Osteoblast (primary cell): ENCODE results near the gene CCNYL1. TPM values are rescaled to one million over a fixed set of nuclear protein-coding genes. Genes with fewer than 3 reads are reported as not detected.

Source experiments
- DNase-seq: peaks from one replicate; pipeline ENCODE4 v3.0.0; 2011; ENCODE audit warnings: low spot score, mixed read lengths; ENCODE audit not compliant: insufficient read length; ENCODE audit errors: missing footprints
- H2AFZ ChIP-seq: 2 replicates; pipeline ENCODE4 v1.6.0; 2011; ENCODE audit warnings: mild to moderate bottlenecking, low read length
- H3K27ac ChIP-seq: 2 replicates; pipeline ENCODE4 v1.5.1; 2011; ENCODE audit warnings: mild to moderate bottlenecking, low read depth, low read length, moderate library complexity
- H3K27me3 ChIP-seq: 2 replicates; pipeline ENCODE4 v1.6.0; 2012; ENCODE audit warnings: mild to moderate bottlenecking, control low read depth, inconsistent platforms, low read length, moderate library complexity; ENCODE audit not compliant: insufficient read depth
- H3K36me3 ChIP-seq: 2 replicates; pipeline ENCODE4 v1.5.1; 2011; ENCODE audit warnings: mild to moderate bottlenecking, low read length, control low read depth, moderate library complexity; ENCODE audit not compliant: insufficient read depth
- H3K4me1 ChIP-seq: 2 replicates; pipeline ENCODE4 v1.5.1; 2011; ENCODE audit warnings: mild to moderate bottlenecking, low read length, control low read depth, moderate library complexity; ENCODE audit not compliant: insufficient read depth
- H3K4me2 ChIP-seq: 2 replicates; pipeline ENCODE4 v1.6.0; 2011; ENCODE audit warnings: mild to moderate bottlenecking, low read length; ENCODE audit not compliant: insufficient read depth
- H3K4me3 ChIP-seq: fragments of 200-600 bp; sonication (generic); 3 replicates; pipeline ENCODE4 v1.5.1; 2012; ENCODE audit warnings: mild to moderate bottlenecking, low read length, inconsistent platforms; ENCODE audit not compliant: insufficient read depth
- H3K79me2 ChIP-seq: 2 replicates; pipeline ENCODE4 v1.6.0; 2012; ENCODE audit warnings: mild to moderate bottlenecking, low read length, control low read depth, inconsistent platforms; ENCODE audit not compliant: insufficient read depth
- H3K9me3 ChIP-seq: 2 replicates; pipeline ENCODE4 v1.5.1; 2011; ENCODE audit warnings: low read depth, low read length, control low read depth
- H4K20me1 ChIP-seq: 2 replicates; pipeline ENCODE4 v1.6.0; 2012; ENCODE audit warnings: mild to moderate bottlenecking, low read length, control low read depth; ENCODE audit not compliant: insufficient read depth
- total RNA-seq: library from RNA; depleted of rRNA; stranded (reverse); fragments of >200 nt; gene quantifications from 2 replicates; pipeline ENCODE4 v1.2.3, GENCODE V29; 2012
- TF ChIP-seq, protein P1 (sequence below): IDR thresholded peaks from 2 replicates; pipeline ENCODE4 v1.5.1; 2011; ENCODE audit warnings: mild to moderate bottlenecking, low read depth, low read length, moderate library complexity; ENCODE audit errors: extremely low read depth

Gene CCNYL1
- total RNA-seq, 1 donor, result 15.9 TPM

- no peaks in the 10 kb centered on the region for H4K20me1 ChIP-seq
- H3K79me2 ChIP-seq, result no peaks in the 10 kb centered on the region
- H3K9me3 ChIP-seq, result no peaks in the 10 kb centered on the region
- no peak overlapping the region for H3K27ac ChIP-seq
- H3K4me1 ChIP-seq, result no peaks in the 10 kb centered on the region
- no peak overlapping the region for H2AFZ ChIP-seq
- peaks cover 33% of the 10 kb centered on the region for H3K36me3 ChIP-seq
- DNase-seq, result no peak
- TF ChIP-seq, protein P1, sequence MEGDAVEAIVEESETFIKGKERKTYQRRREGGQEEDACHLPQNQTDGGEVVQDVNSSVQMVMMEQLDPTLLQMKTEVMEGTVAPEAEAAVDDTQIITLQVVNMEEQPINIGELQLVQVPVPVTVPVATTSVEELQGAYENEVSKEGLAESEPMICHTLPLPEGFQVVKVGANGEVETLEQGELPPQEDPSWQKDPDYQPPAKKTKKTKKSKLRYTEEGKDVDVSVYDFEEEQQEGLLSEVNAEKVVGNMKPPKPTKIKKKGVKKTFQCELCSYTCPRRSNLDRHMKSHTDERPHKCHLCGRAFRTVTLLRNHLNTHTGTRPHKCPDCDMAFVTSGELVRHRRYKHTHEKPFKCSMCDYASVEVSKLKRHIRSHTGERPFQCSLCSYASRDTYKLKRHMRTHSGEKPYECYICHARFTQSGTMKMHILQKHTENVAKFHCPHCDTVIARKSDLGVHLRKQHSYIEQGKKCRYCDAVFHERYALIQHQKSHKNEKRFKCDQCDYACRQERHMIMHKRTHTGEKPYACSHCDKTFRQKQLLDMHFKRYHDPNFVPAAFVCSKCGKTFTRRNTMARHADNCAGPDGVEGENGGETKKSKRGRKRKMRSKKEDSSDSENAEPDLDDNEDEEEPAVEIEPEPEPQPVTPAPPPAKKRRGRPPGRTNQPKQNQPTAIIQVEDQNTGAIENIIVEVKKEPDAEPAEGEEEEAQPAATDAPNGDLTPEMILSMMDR, result no peak
- no peak overlapping the region for H3K4me3 ChIP-seq
- no peak overlapping the region for H3K4me2 ChIP-seq
- H3K27me3 ChIP-seq, result no peaks in the 10 kb centered on the region
These were observed 36.5 kb downstream of the CCNYL1 start for GRCh38 chr2:207747653-207748560.

DNA sequence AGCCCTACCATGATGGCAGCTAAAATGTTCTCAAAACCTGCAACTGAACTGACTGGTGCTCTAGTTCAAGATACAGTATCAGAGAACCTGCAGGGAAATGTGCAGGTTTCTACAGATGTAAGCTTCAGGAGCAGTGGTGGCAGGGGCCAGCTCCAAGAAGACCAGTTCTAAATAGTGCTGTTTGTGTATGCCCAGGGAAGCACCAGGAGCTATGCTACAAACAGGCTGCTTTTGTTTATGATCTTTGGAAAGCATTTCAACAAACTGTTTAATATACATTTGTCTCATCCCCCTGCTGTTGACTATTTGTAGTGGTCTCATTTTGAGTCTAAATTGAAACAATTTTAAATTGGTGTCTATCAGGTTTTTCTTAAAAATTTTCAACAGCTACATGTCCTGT is 37.6 kb downstream of the CCNYL1 start:
- Histone ChIP-seq H2AFZ (no peak overlapping the region), H3K36me3 (peaks cover 32% of the 10 kb centered on the region), H3K4me3 (no peak overlapping the region), H3K27ac (no peak overlapping the region), H3K9me3 (no peaks in the 10 kb centered on the region), H3K4me1 (no peaks in the 10 kb centered on the region), H4K20me1 (no peaks in the 10 kb centered on the region), H3K4me2 (no peak overlapping the region), H3K79me2 (no peaks in the 10 kb centered on the region), H3K27me3 (no peaks in the 10 kb centered on the region)
- no peak for DNase-seq
- TF ChIP-seq, protein P1, result no peak

- no peak overlapping the region for H2AFZ ChIP-seq
- H3K4me2 ChIP-seq, result no peak overlapping the region
- no peaks in the 10 kb centered on the region for H4K20me1 ChIP-seq
- TF ChIP-seq, protein P1, result no peak
- no peak overlapping the region for H3K4me3 ChIP-seq
- peaks cover 36% of the 10 kb centered on the region for H3K36me3 ChIP-seq
- no peaks in the 10 kb centered on the region for H3K9me3 ChIP-seq
- H3K79me2 ChIP-seq, result no peaks in the 10 kb centered on the region
- H3K27me3 ChIP-seq, result no peaks in the 10 kb centered on the region
- no peak overlapping the region for H3K27ac ChIP-seq
- no peaks in the 10 kb centered on the region for H3K4me1 ChIP-seq
- no peak for DNase-seq
These were observed 38.4 kb downstream of the CCNYL1 start for GRCh38 chr2:207749873-207750272.

DNA sequence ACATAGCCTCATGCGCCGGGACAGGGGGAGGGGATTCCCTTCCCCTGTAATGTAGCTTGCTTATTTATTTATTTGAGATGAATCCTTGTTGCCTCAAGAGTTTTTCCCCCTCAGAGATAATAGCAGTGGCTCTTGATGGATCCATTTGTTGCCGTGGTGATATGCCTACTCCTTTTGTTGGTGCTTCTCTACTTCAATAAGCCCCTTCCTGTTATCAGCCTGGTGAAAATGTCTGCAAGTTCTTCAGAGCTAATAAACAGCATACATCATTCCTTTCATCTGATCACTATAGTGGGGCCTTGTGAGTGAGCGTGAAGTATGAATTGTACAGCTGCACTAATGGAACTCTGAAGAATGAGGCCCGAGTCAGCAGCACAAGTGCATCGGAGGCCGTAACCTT is 38.9 kb downstream of the CCNYL1 start:
- no peak overlapping the region for H3K4me2 ChIP-seq
- TF ChIP-seq, protein P1, result no peak
- no peaks in the 10 kb centered on the region for H3K79me2 ChIP-seq
- peaks cover 36% of the 10 kb centered on the region for H3K36me3 ChIP-seq
- no peak overlapping the region for H3K27ac ChIP-seq
- DNase-seq, result no peak
- H3K9me3 ChIP-seq, result no peaks in the 10 kb centered on the region
- no peaks in the 10 kb centered on the region for H3K27me3 ChIP-seq
- H4K20me1 ChIP-seq, result no peaks in the 10 kb centered on the region
- H3K4me1 ChIP-seq, result no peaks in the 10 kb centered on the region
- no peak overlapping the region for H3K4me3 ChIP-seq
- no peak overlapping the region for H2AFZ ChIP-seq
